SK-N-SH (cell line): Measurements from ENCODE around the gene CYP8B1. TPM values are rescaled to one million over a fixed set of nuclear protein-coding genes. Genes with fewer than 3 reads are reported as not detected.

Experiments used
- CTCF ChIA-PET: fragments of 300-600, 350-600 bp; formaldehyde crosslinking; extraction: SDS; loops from one replicate; lab custom pipeline; 2021; lab: Yijun Ruan, JAX
- POLR2A ChIA-PET: fragments of 350-600 bp; sonication (Branson Sonifier 250); formaldehyde crosslinking; extraction: SDS; loops from one replicate; lab custom pipeline; 2020; ENCODE audit warnings: antibody characterized with exemption, inconsistent platforms; lab: Yijun Ruan, JAX
- DNase-seq: peaks from one replicate; pipeline ENCODE4 v3.0.0; 2012
- H2AFZ ChIP-seq: fragments of 200-600 bp; sonication (generic); 2 replicates; pipeline ENCODE4 v1.8.1; 2016; ENCODE audit warnings: antibody characterized with exemption, mild to moderate bottlenecking, low read depth
- H3F3A ChIP-seq: fragments of 200-600 bp; sonication (generic); replicated peaks from 2 replicates; pipeline ENCODE3; 2016; ENCODE audit warnings: antibody characterized with exemption, mild to moderate bottlenecking; ENCODE audit not compliant: insufficient read depth
- H3K27ac ChIP-seq, 2 experiments: fragments of 200-500 bp in 1 of 2; fragments of 200-600 bp in 1 of 2; sonication (Bioruptor generic) in 1 of 2; sonication (generic), shearing (Covaris generic) in 1 of 2; 2 replicates each; pipeline versions ENCODE4 v1.5.1 to v1.6.1; 2014 to 2016; ENCODE audit warnings: low read depth in 2 of 2, inconsistent platforms in 1 of 2, low read length in 1 of 2, mild to moderate bottlenecking in 1 of 2, mixed read lengths in 1 of 2
- H3K27me3 ChIP-seq: fragments of 200-600 bp; sonication (generic), shearing (Covaris generic); 2 replicates; pipeline ENCODE4 v1.6.1; 2016; ENCODE audit warnings: mixed run types; ENCODE audit not compliant: insufficient read depth
- H3K36me3 ChIP-seq, 2 experiments: fragments of 200-500 bp in 1 of 2; fragments of 200-600 bp in 1 of 2; sonication (Bioruptor generic) in 1 of 2; sonication (generic) in 1 of 2; replicated peaks in 1 of 2; 2 replicates each; pipeline versions ENCODE3 to v1.5.1; 2014 to 2016; ENCODE audit warnings: low read length in 1 of 2, mild to moderate bottlenecking in 1 of 2; ENCODE audit not compliant: insufficient read depth in 2 of 2, control insufficient read depth in 1 of 2
- H3K4me1 ChIP-seq, 2 experiments: fragments of 200-500 bp in 1 of 2; fragments of 200-600 bp in 1 of 2; sonication (Bioruptor generic) in 1 of 2; sonication (generic), shearing (Covaris generic) in 1 of 2; 2 replicates each; pipeline versions ENCODE4 v1.5.1 to v1.6.1; 2014 to 2016; ENCODE audit warnings: low read depth in 1 of 2, low read length in 1 of 2, mixed run types in 1 of 2; ENCODE audit not compliant: insufficient read depth in 2 of 2, control insufficient read depth in 1 of 2
- H3K4me2 ChIP-seq: fragments of 200-600 bp; sonication (generic), shearing (Covaris generic); 2 replicates; pipeline ENCODE4 v1.6.1; 2017; ENCODE audit warnings: mixed run types
- H3K4me3 ChIP-seq, 2 experiments: fragments of 200-500 bp in 1 of 2; fragments of 200-600 bp in 1 of 2; sonication (Bioruptor generic) in 1 of 2; sonication (generic), shearing (Covaris generic) in 1 of 2; 2 replicates each; pipeline versions ENCODE4 v1.5.1 to v1.8.1; 2014 to 2016; ENCODE audit warnings: low read depth in 2 of 2, inconsistent platforms in 1 of 2, low read length in 1 of 2, mild to moderate bottlenecking in 1 of 2, mixed read lengths in 1 of 2, moderate library complexity in 1 of 2
- H3K79me2 ChIP-seq: fragments of 200-600 bp; sonication (generic); 2 replicates; pipeline ENCODE4 v1.8.1; 2017; ENCODE audit warnings: mild to moderate bottlenecking; ENCODE audit not compliant: insufficient read depth
- H3K9ac ChIP-seq: fragments of 200-600 bp; sonication (generic); 2 replicates; pipeline ENCODE4 v1.6.1; 2017; ENCODE audit warnings: mixed run types
- H3K9me2 ChIP-seq: fragments of 200-600 bp; sonication (generic); 2 replicates; pipeline ENCODE4 v1.6.1; 2017; ENCODE audit warnings: mixed run types
- H3K9me3 ChIP-seq: fragments of 200-600 bp; sonication (generic); 2 replicates; pipeline ENCODE4 v1.6.1; 2017; ENCODE audit warnings: mixed run types, mild to moderate bottlenecking, moderate library complexity
- H4K20me1 ChIP-seq: fragments of 200-600 bp; sonication (generic); 2 replicates; pipeline ENCODE4 v1.6.1; 2017; ENCODE audit warnings: mild to moderate bottlenecking, mixed run types; ENCODE audit not compliant: insufficient read depth
- FOXJ3 ChIP-seq: sonication (generic); formaldehyde crosslinking; IDR thresholded peaks from 2 replicates; pipeline ENCODE4 v1.5.1; 2020; ENCODE audit warnings: mild to moderate bottlenecking, missing genetic modification reagents
- JUND ChIP-seq: IDR thresholded peaks from 2 replicates; pipeline ENCODE4 v1.4.0; 2012
- REST ChIP-seq: IDR thresholded peaks from 2 replicates; pipeline ENCODE4 v1.6.1; 2012; ENCODE audit warnings: mild to moderate bottlenecking, low read depth, low read length, moderate library complexity
- RFX5 ChIP-seq: IDR thresholded peaks from 2 replicates; pipeline ENCODE4 v1.6.1; 2012; ENCODE audit warnings: mild to moderate bottlenecking, improper control_type of control experiment, low read length
- SIN3A ChIP-seq: IDR thresholded peaks from 2 replicates; pipeline ENCODE4 v1.6.1; 2012; ENCODE audit warnings: low read depth, mild to moderate bottlenecking, low read length, moderate library complexity, borderline replicate concordance
- TEAD4 ChIP-seq: IDR thresholded peaks from 2 replicates; pipeline ENCODE4 v1.4.0; 2012; ENCODE audit warnings: mild to moderate bottlenecking, borderline replicate concordance; ENCODE audit not compliant: insufficient read depth
- USF1 ChIP-seq: IDR thresholded peaks from 2 replicates; pipeline ENCODE4 v1.4.0; 2012; ENCODE audit warnings: low read depth, borderline replicate concordance
- ZBTB33 ChIP-seq: IDR thresholded peaks from 2 replicates; pipeline ENCODE4 v1.4.0; 2012; ENCODE audit warnings: low read depth, borderline replicate concordance
- WGBS: methylation state at CpG from one replicate; pipeline ENCODE4 v1.1.6; 2017; ENCODE audit warnings: low lambda C conversion rate; 5-methylcytosine and 5-hydroxymethylcytosine counted together
- polyA plus RNA-seq, 3 experiments: library from polyadenylated mRNA; depleted of rRNA; stranded (reverse); fragments of >200 nt; gene quantifications; 2 replicates each; pipeline ENCODE4 v1.2.3, GENCODE V29; 2012

The CYP8B1 gene
- polyA plus RNA-seq, 1 of the 3 experiments (the other 2 are of a cell fraction): not detected

- DNase-seq: no peak
- Histone ChIP-seq H2AFZ (no peak overlapping the region), H3K27ac (no peak overlapping the region), H3K79me2 (no peaks in the 10 kb centered on the region), H4K20me1 (no peaks in the 10 kb centered on the region), H3K9me3 (no peaks in the 10 kb centered on the region), H3K36me3 (no peaks in the 10 kb centered on the region), H3F3A (no peaks in the 10 kb centered on the region), H3K27me3 (peaks cover 6% of the 10 kb centered on the region; the same call in 1 of the 2 replicates), H3K4me2 (no peak overlapping the region), H3K4me1 (no peaks in the 10 kb centered on the region), H3K4me3 (no peak overlapping the region), H3K9ac (no peak overlapping the region), H3K9me2 (no peaks in the 10 kb centered on the region)
- ChIA-PET CTCF (interaction anchor here (0.9 kb wide), 1 partner anchor 17 kb away, joined by 4 read pairs; no protein-coding TSS in a partner anchor), POLR2A (no interaction called here)
- TF ChIP-seq JUND (no peak), RFX5 (no peak), ZBTB33 (no peak), FOXJ3 (CRISPR knock-in tag) (no peak), REST (no peak), USF1 (no peak)
- WGBS: 63% methylated on average over 15 of the region's 15 CpGs
These were observed 11.2 kb downstream of the CYP8B1 start for GRCh38 chr3:42864321-42864950.

- 60% methylated on average over 3 of the region's 3 CpGs for WGBS
- Histone ChIP-seq H3K79me2 (no peaks in the 10 kb centered on the region), H2AFZ (no peak overlapping the region), H4K20me1 (no peaks in the 10 kb centered on the region), H3K4me1 (peaks cover 0 to 11% of the 10 kb centered on the region in 2 experiments; a peak in 1 of 4 replicates), H3K4me3 (no peak overlapping the region), H3K9ac (no peak overlapping the region), H3K27me3 (peaks cover 8% of the 10 kb centered on the region; the same call in 1 of the 2 replicates), H3K9me2 (no peaks in the 10 kb centered on the region), H3F3A (no peaks in the 10 kb centered on the region), H3K4me2 (no peak overlapping the region), H3K36me3 (no peaks in the 10 kb centered on the region), H3K27ac (no peak overlapping the region), H3K9me3 (no peaks in the 10 kb centered on the region)
- ChIA-PET CTCF (interaction anchor here (1.4 to 1.9 kb wide), 2 partner anchors 17 to 25 kb away, joined by 4 to 6 read pairs; no protein-coding TSS in a partner anchor), POLR2A (no interaction called here)
- DNase-seq: no peak
- no peak for TF ChIP-seq SIN3A
- TF ChIP-seq TEAD4: no peak
These were observed 19.1 kb downstream of the CYP8B1 start for GRCh38 chr3:42856544-42856943.
